ENCODE results near the gene KREMEN2.

DNA sequence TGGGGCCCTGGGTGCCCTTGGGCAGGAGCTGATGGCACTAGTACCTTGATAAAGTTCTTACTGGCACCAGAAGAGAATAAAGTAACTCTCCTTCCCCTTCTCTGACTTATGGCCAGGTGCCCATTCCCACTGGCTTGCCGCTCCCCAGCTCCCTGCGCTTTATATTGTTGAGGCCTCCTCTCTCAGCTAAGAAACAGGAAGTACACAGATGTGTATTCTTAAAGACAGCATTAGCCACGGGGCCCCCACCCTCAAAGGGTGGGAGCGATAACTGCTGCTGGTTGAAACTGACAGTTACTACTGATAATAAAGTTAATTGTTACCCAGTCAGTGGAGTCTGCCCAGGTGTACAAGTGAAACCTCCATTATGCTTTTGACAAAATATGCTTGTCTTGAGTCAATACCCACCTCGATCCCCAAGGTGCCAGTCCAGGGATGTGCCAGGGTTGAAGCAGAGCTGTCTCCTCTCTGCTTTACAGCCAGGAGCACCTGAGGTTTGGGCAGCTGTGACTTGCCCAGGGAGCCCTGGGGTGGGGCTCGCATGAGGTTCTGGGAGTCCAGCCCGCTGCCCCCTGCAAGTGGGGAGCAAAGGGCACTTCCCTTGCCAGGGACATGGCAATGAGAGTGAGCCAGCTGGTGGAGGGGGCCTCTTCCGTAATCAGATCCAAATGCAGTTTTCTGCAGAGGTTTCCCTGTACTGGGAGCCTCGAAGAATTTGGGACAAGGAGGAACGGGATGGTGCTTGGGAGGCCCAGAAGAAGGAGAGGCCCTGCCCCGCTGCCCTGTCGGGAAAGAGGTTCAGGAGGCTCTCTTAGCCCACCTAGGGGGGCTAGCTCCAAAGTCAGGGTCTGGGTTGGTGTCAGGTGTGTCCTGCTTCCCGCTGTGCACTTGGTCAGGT, 43.2 kb downstream of the KREMEN2 start:
- TF ChIP-seq TAF1 (CRISPR knock-in tag; IDR thresholded peaks at IDR 0.05) = no peak
- no peak for TF ChIP-seq PHF20 (CRISPR knock-in tag; IDR thresholded peaks at IDR 0.05)
- no peak for TF ChIP-seq ESRRA (CRISPR knock-in tag; IDR thresholded peaks at IDR 0.05; ENCODE audit: low read depth)
- TF ChIP-seq SAFB2 (CRISPR knock-in tag; IDR thresholded peaks at IDR 0.05; ENCODE audit: borderline replicate concordance, low read depth) = no peak
- no peak for TF ChIP-seq CTCF (CRISPR knock-in tag; IDR thresholded peaks at IDR 0.05)
- no peak for TF ChIP-seq CBX5 (CRISPR knock-in tag; IDR thresholded peaks at IDR 0.05; ENCODE audit: borderline replicate concordance)
- no peak for TF ChIP-seq ZNF790 (CRISPR knock-in tag; IDR thresholded peaks at IDR 0.05; ENCODE audit: borderline replicate concordance)

Data from HepG2 (cell line).